Gastrocnemius medialis (tissue), 4 donors: ENCODE measurements around the gene INO80B. TPM values are rescaled to one million over a fixed set of nuclear protein-coding genes. Genes with fewer than 3 reads are reported as not detected.

ENCODE experiments used
- ATAC-seq, 2 donors: fragments of 150-250 bp; one replicate each; pipeline ENCODE4 v1.9.1; 2016
- DNase-seq, 2 donors: peaks; one replicate each; pipeline ENCODE4 v3.0.0-alpha.2; 2019
- H3K27ac ChIP-seq, 4 donors: fragments of 200-600 bp; sonication (generic); 1 replicate in 1 of 4; 2 replicates in 3 of 4; pipeline ENCODE4 v1.5.1; 2016 to 2018; ENCODE audit warnings: mild to moderate bottlenecking in 2 of 4, moderate library complexity in 1 of 4
- H3K27me3 ChIP-seq, 3 donors: fragments of 200-600 bp; sonication (generic) in 2 of 3; 1 replicate in 1 of 3; 2 replicates in 2 of 3; pipeline versions ENCODE4 v1.5.1 to v1.6.0; 2016 to 2019; ENCODE audit warnings: mild to moderate bottlenecking in 1 of 3, moderate library complexity in 1 of 3
- H3K36me3 ChIP-seq, 2 donors: fragments of 200-600 bp; sonication (generic) in 1 of 2; one replicate each; pipeline ENCODE4 v1.5.1; 2017 to 2018
- H3K4me1 ChIP-seq, 2 donors: fragments of 200-600 bp; sonication (generic) in 1 of 2; one replicate each; pipeline ENCODE4 v1.5.1; 2016 to 2017; ENCODE audit warnings: mild to moderate bottlenecking in 2 of 2
- H3K4me3 ChIP-seq, 4 donors: fragments of 200-600 bp; sonication (generic) in 3 of 4; 1 replicate in 1 of 4; 2 replicates in 3 of 4; pipeline ENCODE4 v1.5.1; 2016 to 2019; ENCODE audit warnings: mild to moderate bottlenecking in 2 of 4
- H3K9me3 ChIP-seq, 3 donors: fragments of 200-600 bp; sonication (generic) in 2 of 3; 1 replicate in 1 of 3; 2 replicates in 2 of 3; pipeline ENCODE4 v1.5.1; 2016 to 2019
- CTCF ChIP-seq, 5 experiments: fragments of 450-650 bp in 3 of 5; fragments of 200-600 bp in 2 of 5; sonication (generic) in 2 of 5; IDR thresholded peaks in 4 of 5; conservative IDR thresholded peaks in 1 of 5; 1 replicate in 4 of 5; 2 replicates in 1 of 5; pipeline ENCODE4 v1.5.1; 2016 to 2019; ENCODE audit warnings: antibody characterized with exemption in 5 of 5, mild to moderate bottlenecking in 3 of 5, moderate library complexity in 3 of 5
- POLR2A ChIP-seq, 2 donors: fragments of 450-650 bp; IDR thresholded peaks; one replicate each; pipeline ENCODE4 v1.6.1; 2017; ENCODE audit warnings: antibody characterized with exemption in 2 of 2, mild to moderate bottlenecking in 2 of 2, moderate library complexity in 2 of 2
- in situ Hi-C, 4 donors: fragments of 200-750 bp; cut with MboI; loops; one replicate each; pipeline versions ENCODE4 v1.15.0 to v1.8.0; 2017; ENCODE audit warnings: low sequenced_read_pairs in 4 of 4
- intact Hi-C: fragments of 100-400 bp; cut with DNase I; formaldehyde crosslinking; loops from one replicate; pipeline ENCODE4 v1.15.1; 2023; ENCODE audit warnings: low total_unique reads
- total RNA-seq, 4 donors: library from RNA; depleted of rRNA; stranded (reverse); fragments of >200 nt; gene quantifications; one replicate each; pipeline versions ENCODE4 v1.1.0 to v1.2.3, GENCODE V29; 2016

The INO80B gene
- total RNA-seq, 4 donors from 2014 or later, result 14.5 to 51.9 (median 41.1) TPM

- DNase-seq, result no peak
- peaks cover 12 to 17% (median 17%) of the 10 kb centered on the region in 3 donors for H3K27me3 ChIP-seq
- H3K4me1 ChIP-seq, result peaks cover 10 to 12% of the 10 kb centered on the region in 2 donors
- in situ Hi-C loops (no loop called here), intact Hi-C loops (no loop called here)
- TF ChIP-seq CTCF (IDR thresholded peaks at IDR 0.05 in 4 of 5, conservative IDR thresholded peaks at IDR 0.05 in 1 of 5) (no peak), POLR2A (IDR thresholded peaks at IDR 0.05) (no peak)
- no peak for ATAC-seq
- no peaks in the 10 kb centered on the region for H3K9me3 ChIP-seq
- H3K27ac ChIP-seq, result no peak overlapping the region
- no peak overlapping the region for H3K4me3 ChIP-seq
- peaks cover 0 to 51% of the 10 kb centered on the region in 2 donors for H3K36me3 ChIP-seq
Measured at GRCh38 chr2:74493546-74493945, 38.7 kb downstream of the INO80B start.

DNA sequence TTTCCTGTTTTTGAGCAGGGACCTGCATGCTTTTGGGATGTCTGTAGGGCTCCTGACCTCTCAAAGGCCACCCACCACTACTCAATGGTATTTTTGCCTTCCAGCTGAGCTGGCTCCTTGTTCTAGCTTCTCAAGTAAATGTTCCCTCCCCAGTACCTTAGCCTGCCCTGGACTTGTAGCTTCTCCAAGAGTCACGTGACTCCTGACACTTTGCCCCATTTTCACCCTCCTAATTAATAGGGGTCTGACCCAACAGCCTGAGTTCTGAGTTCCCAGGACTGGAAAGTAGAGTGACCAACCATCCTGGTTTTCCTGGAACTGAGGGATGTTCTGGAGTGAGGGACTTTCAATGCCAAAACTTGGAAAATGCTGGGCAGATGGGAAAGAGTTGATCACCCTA lies 40.6 kb downstream of the INO80B start:
- H3K27me3 ChIP-seq, result peaks cover 27 to 36% (median 36%) of the 10 kb centered on the region in 3 donors
- no peak overlapping the region for H3K4me3 ChIP-seq
- H3K27ac ChIP-seq, result no peak overlapping the region
- DNase-seq, result no peak
- peaks cover 22% of the 10 kb centered on the region in 2 donors for H3K4me1 ChIP-seq
- no peak for TF ChIP-seq POLR2A (IDR thresholded peaks at IDR 0.05)
- no peak for TF ChIP-seq CTCF (IDR thresholded peaks at IDR 0.05 in 4 of 5, conservative IDR thresholded peaks at IDR 0.05 in 1 of 5)
- intact Hi-C loops, result no loop called here
- in situ Hi-C loops, result no loop called here
- no peak for ATAC-seq
- H3K9me3 ChIP-seq, result no peaks in the 10 kb centered on the region
- peaks cover 0 to 41% of the 10 kb centered on the region in 2 donors for H3K36me3 ChIP-seq

DNA sequence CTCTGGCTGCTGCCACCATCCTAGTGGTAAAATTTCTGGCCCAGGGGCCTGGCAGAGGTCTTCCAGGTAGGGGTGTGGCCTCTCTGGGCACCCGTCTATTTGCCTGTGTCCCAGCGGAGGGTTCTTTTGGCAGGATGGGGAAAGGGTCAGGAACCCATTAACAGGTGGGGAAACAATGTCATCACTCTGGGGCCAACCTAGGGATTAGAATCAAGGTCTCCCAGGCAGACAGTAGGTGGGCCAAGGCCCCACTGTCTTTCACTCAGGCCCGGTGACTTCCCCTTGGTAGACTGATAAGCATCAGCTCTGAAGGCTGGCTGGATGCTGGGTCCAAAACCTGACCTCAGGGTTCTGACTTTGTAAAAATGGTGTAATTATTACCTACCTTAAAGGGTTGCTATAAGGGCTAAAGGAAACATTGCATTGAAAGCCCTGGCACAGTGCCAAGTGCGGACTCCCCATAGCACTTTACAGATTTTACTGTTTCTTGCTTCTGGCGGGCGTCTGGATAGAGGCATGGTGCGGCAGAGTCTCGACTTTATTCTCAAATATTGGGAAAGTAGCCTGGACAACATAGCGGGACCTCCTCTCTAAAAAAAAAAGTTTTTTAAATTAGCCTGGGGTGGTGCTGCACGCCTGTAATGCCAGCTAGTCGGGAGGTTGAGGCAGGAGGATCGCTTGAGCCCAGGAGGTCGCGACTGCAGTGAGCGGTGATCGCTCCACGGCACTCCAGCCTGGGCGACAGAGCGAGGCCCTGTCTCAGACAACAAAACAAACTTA lies 42.3 kb downstream of the INO80B start:
- peaks cover 22% of the 10 kb centered on the region in 2 donors for H3K4me1 ChIP-seq
- TF ChIP-seq POLR2A (IDR thresholded peaks at IDR 0.05) (no peak), CTCF (IDR thresholded peaks at IDR 0.05 in 4 of 5, conservative IDR thresholded peaks at IDR 0.05 in 1 of 5) (no peak)
- H3K27ac ChIP-seq, result no peak overlapping the region
- peaks cover 35 to 52% (median 45%) of the 10 kb centered on the region in 3 donors for H3K27me3 ChIP-seq
- peaks cover 0 to 23% of the 10 kb centered on the region in 2 donors for H3K36me3 ChIP-seq
- H3K9me3 ChIP-seq, result no peaks in the 10 kb centered on the region
- intact Hi-C loops, result no loop called here
- no peak for DNase-seq
- in situ Hi-C loops, result no loop called here
- no peak for ATAC-seq
- H3K4me3 ChIP-seq, result peak overlapping the region in 3 of 4 donors; percentile 43 to 48 (median 44)

DNA sequence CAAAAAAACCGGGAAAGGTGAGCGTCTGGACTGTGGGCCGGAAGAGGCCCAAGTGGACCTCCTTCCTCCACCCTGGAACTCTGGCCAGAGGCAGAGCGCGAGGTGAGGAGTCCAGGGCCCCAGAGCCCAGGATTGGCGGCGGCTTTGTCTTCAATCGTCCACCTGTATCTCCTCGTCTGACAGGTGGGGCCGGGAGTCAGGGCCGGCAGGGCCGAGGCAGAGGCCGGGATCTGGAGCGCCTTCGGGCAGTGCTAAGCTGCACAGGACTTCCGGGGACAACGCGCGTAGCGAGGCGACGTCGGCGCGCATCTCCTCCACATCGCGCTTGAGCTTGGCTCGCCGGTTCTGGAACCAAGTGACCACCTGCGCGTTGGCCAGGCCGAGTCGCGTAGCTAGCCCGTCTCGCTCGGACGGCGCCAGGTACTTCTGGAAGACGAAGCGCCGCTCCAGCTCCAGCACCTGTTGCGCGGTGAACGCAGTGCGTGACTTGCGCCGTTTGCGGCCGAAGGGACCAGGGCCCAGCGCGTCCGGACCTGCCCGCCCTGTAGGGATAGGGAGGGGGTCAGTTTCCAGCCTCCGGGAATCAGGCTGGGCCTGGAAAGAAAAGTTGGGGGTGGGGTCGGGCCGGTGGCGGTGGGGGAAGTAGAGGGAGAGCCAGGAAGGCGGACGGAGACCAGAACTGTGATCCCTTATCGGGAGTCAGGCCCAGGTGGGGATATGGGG lies 43.1 kb downstream of the INO80B start:
- TF ChIP-seq CTCF (IDR thresholded peaks at IDR 0.05 in 4 of 5, conservative IDR thresholded peaks at IDR 0.05 in 1 of 5) (no peak), POLR2A (IDR thresholded peaks at IDR 0.05) (no peak)
- H3K36me3 ChIP-seq, result peaks cover 0 to 16% of the 10 kb centered on the region in 2 donors
- no peaks in the 10 kb centered on the region for H3K9me3 ChIP-seq
- peaks cover 42 to 59% (median 51%) of the 10 kb centered on the region in 3 donors for H3K27me3 ChIP-seq
- H3K27ac ChIP-seq, result no peak overlapping the region
- H3K4me1 ChIP-seq, result peaks cover 22 to 26% of the 10 kb centered on the region in 2 donors
- H3K4me3 ChIP-seq, result peak overlapping the region; percentile 32 to 48 (median 44)
- in situ Hi-C loops (no loop called here), intact Hi-C loops (no loop called here)
- ATAC-seq (no peak), DNase-seq (no peak)
